ENCODE results near the gene KNL1.

DNA sequence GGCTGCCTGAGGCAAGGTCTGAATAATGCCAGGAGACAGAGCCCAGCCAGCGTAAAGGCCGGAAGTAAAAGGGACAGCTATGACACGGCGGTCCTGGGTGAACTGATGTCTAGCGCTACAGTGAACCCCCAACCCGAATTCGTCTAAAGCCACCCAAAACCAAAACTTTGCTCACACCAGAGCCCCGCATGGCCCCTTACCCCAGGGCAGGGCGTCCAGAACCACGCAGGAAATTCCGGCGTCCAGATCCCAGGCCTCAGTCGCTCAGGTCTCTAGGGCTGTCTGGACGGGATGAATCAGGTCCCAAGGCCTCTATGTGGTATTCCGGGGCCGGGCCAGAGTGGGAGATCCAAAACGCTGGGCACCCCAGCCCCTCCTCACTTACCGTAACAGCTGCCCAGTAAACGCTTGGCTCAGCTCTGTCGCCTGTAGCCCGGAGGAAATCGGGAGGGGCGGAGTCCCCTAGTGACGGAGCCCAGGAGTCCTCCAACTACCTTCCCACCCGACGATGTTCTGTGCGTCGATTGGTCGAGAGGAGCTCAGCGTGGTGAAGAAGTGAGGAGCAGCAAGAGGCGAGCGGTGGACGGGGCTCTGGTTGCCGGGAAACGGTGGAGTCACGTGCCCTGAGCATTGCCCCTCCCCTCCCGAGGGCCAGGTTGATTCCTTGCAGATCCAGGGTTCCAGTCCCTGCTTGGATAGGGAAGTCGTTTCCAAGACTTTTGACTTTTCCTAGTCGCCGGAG, 29.3 kb upstream of the KNL1 start, which contains the start of gene CCDC32:
- TF ChIP-seq, protein P1, sequence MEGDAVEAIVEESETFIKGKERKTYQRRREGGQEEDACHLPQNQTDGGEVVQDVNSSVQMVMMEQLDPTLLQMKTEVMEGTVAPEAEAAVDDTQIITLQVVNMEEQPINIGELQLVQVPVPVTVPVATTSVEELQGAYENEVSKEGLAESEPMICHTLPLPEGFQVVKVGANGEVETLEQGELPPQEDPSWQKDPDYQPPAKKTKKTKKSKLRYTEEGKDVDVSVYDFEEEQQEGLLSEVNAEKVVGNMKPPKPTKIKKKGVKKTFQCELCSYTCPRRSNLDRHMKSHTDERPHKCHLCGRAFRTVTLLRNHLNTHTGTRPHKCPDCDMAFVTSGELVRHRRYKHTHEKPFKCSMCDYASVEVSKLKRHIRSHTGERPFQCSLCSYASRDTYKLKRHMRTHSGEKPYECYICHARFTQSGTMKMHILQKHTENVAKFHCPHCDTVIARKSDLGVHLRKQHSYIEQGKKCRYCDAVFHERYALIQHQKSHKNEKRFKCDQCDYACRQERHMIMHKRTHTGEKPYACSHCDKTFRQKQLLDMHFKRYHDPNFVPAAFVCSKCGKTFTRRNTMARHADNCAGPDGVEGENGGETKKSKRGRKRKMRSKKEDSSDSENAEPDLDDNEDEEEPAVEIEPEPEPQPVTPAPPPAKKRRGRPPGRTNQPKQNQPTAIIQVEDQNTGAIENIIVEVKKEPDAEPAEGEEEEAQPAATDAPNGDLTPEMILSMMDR (IDR thresholded peaks at IDR 0.05), result no peak
- TF ChIP-seq POLR2A (IDR thresholded peaks at IDR 0.05), result peak; percentile 74 to 94
